Skeletal muscle tissue (tissue), 4 donors: Measurements from ENCODE around the gene RHOV. TPM values are rescaled to one million over a fixed set of nuclear protein-coding genes. Genes with fewer than 3 reads are reported as not detected.

Experiments
- H3K27ac ChIP-seq: one replicate; pipeline ENCODE4 v1.7.0; 2013; ENCODE audit warnings: mild to moderate bottlenecking, low read depth, low read length, inconsistent platforms
- H3K27me3 ChIP-seq, 3 donors: one replicate each; pipeline ENCODE4 v1.7.0; 2013; ENCODE audit warnings: low read length in 3 of 3; ENCODE audit not compliant: control insufficient read depth in 3 of 3, insufficient read depth in 3 of 3
- H3K36me3 ChIP-seq, 3 donors: one replicate each; pipeline ENCODE4 v1.7.0; 2013; ENCODE audit warnings: low read length in 3 of 3; ENCODE audit not compliant: control insufficient read depth in 3 of 3, insufficient read depth in 3 of 3
- H3K4me1 ChIP-seq, 3 donors: one replicate each; pipeline ENCODE4 v1.7.0; 2013; ENCODE audit warnings: low read length in 3 of 3, mild to moderate bottlenecking in 3 of 3; ENCODE audit not compliant: control insufficient read depth in 3 of 3, insufficient read depth in 3 of 3
- H3K4me3 ChIP-seq, 3 donors: one replicate each; pipeline ENCODE4 v1.7.0; 2013; ENCODE audit warnings: low read length in 3 of 3
- H3K9ac ChIP-seq, 3 donors: one replicate each; pipeline ENCODE4 v1.7.0; 2013; ENCODE audit warnings: low read length in 3 of 3, mild to moderate bottlenecking in 3 of 3, moderate library complexity in 2 of 3, low read depth in 1 of 3
- H3K9me3 ChIP-seq, 3 donors: one replicate each; pipeline ENCODE4 v1.7.0; 2013; ENCODE audit warnings: low read length in 3 of 3; ENCODE audit not compliant: control insufficient read depth in 3 of 3
- total RNA-seq: library from RNA; depleted of rRNA; stranded (reverse); fragments of >200 nt; gene quantifications from one replicate; pipeline ENCODE4 v1.2.3, GENCODE V29; 2014
- donor health status: Osteomylitis.

RHOV gene
- total RNA-seq: 1.0 TPM

- peaks cover 13 to 24% (median 16%) of the 10 kb centered on the region in 3 donors for H3K27me3 ChIP-seq
- no peaks in the 10 kb centered on the region for H3K9me3 ChIP-seq
- H3K4me1 ChIP-seq: peaks cover 6 to 8% (median 7%) of the 10 kb centered on the region in 3 donors
- H3K36me3 ChIP-seq: no peaks in the 10 kb centered on the region
- H3K27ac ChIP-seq: no peak within 1 kb of the TSS
- H3K9ac ChIP-seq: peak within 1 kb of the TSS in 2 of 3 donors; percentile 27 to 32
- H3K4me3 ChIP-seq: peak within 1 kb of the TSS; percentile 24 to 66 (median 63)
These were observed at the start of gene RHOV for GRCh38 chr15:40873694-40874561. RHOV (minus strand) TSS chr15:40874234; CDS start chr15:40874139, 95 bp downstream.

GRCh38 chr15:40923551-40923950 is 49.5 kb upstream of the RHOV start:
- H3K27me3 ChIP-seq: peaks cover 22 to 31% (median 26%) of the 10 kb centered on the region in 3 donors
- peak overlapping the region; percentile 12 for H3K27ac ChIP-seq
- H3K4me3 ChIP-seq: no peak overlapping the region
- H3K4me1 ChIP-seq: peaks cover 24 to 41% (median 29%) of the 10 kb centered on the region in 3 donors
- no peaks in the 10 kb centered on the region for H3K9me3 ChIP-seq
- H3K9ac ChIP-seq: peak overlapping the region in 2 of 3 donors; percentile 33 to 50
- no peaks in the 10 kb centered on the region for H3K36me3 ChIP-seq

GRCh38 chr15:40922608-40923005 is 48.6 kb upstream of the RHOV start:
- H3K9ac ChIP-seq: peak overlapping the region in 1 of 3 donors; percentile 50
- H3K4me1 ChIP-seq: peaks cover 20 to 36% (median 28%) of the 10 kb centered on the region in 3 donors
- H3K36me3 ChIP-seq: no peaks in the 10 kb centered on the region
- H3K9me3 ChIP-seq: no peaks in the 10 kb centered on the region
- H3K27me3 ChIP-seq: peaks cover 19 to 27% (median 20%) of the 10 kb centered on the region in 3 donors
- no peak overlapping the region for H3K27ac ChIP-seq
- H3K4me3 ChIP-seq: no peak overlapping the region

- Histone ChIP-seq H3K4me3 (no peak overlapping the region), H3K27me3 (peaks cover 15 to 23% (median 18%) of the 10 kb centered on the region in 3 donors), H3K9me3 (no peaks in the 10 kb centered on the region), H3K4me1 (peaks cover 23 to 36% (median 26%) of the 10 kb centered on the region in 3 donors), H3K27ac (no peak overlapping the region), H3K36me3 (no peaks in the 10 kb centered on the region), H3K9ac (no peak overlapping the region)
These were observed 48.0 kb upstream of the RHOV start for GRCh38 chr15:40921949-40922607.

- H3K4me1 ChIP-seq: peaks cover 17 to 31% (median 19%) of the 10 kb centered on the region in 3 donors
- H3K9me3 ChIP-seq: no peaks in the 10 kb centered on the region
- H3K27ac ChIP-seq: peak overlapping the region; percentile 50
- peaks cover 0 to 5% (median 0%) of the 10 kb centered on the region in 3 donors for H3K27me3 ChIP-seq
- no peak overlapping the region for H3K4me3 ChIP-seq
- H3K9ac ChIP-seq: peak overlapping the region in 1 of 3 donors; percentile 45
- H3K36me3 ChIP-seq: no peaks in the 10 kb centered on the region
These were observed 44.9 kb upstream of the RHOV start for GRCh38 chr15:40918799-40919392.

- Histone ChIP-seq H3K9me3 (no peaks in the 10 kb centered on the region), H3K27ac (peak overlapping the region; percentile 50), H3K4me1 (peaks cover 11 to 25% (median 13%) of the 10 kb centered on the region in 3 donors), H3K9ac (peak overlapping the region in 1 of 3 donors; percentile 33), H3K4me3 (peak overlapping the region in 1 of 3 donors; percentile 22), H3K27me3 (peaks cover 0 to 5% (median 0%) of the 10 kb centered on the region in 3 donors), H3K36me3 (no peaks in the 10 kb centered on the region)
These were observed 44.2 kb upstream of the RHOV start for GRCh38 chr15:40918146-40918798.

- H3K9ac ChIP-seq: peak overlapping the region in 2 of 3 donors; percentile 6 to 40
- H3K4me3 ChIP-seq: no peak overlapping the region
- peaks cover 4 to 20% (median 7%) of the 10 kb centered on the region in 3 donors for H3K4me1 ChIP-seq
- H3K36me3 ChIP-seq: no peaks in the 10 kb centered on the region
- peak overlapping the region; percentile 50 for H3K27ac ChIP-seq
- H3K9me3 ChIP-seq: no peaks in the 10 kb centered on the region
- H3K27me3 ChIP-seq: peaks cover 0 to 5% (median 0%) of the 10 kb centered on the region in 3 donors
These were observed 43.6 kb upstream of the RHOV start for GRCh38 chr15:40917585-40917984.

GRCh38 chr15:40915679-40916078 is 41.6 kb upstream of the RHOV start:
- Histone ChIP-seq H3K4me1 (peaks cover 0 to 22% (median 6%) of the 10 kb centered on the region in 3 donors), H3K9me3 (no peaks in the 10 kb centered on the region), H3K27ac (no peak overlapping the region), H3K27me3 (peaks cover 0 to 5% (median 0%) of the 10 kb centered on the region in 3 donors), H3K36me3 (no peaks in the 10 kb centered on the region), H3K9ac (no peak overlapping the region), H3K4me3 (no peak overlapping the region)

GRCh38 chr15:40915116-40915661 is 41.2 kb upstream of the RHOV start:
- peaks cover 3 to 22% (median 6%) of the 10 kb centered on the region in 3 donors for H3K4me1 ChIP-seq
- no peak overlapping the region for H3K9ac ChIP-seq
- H3K9me3 ChIP-seq: no peaks in the 10 kb centered on the region
- H3K36me3 ChIP-seq: no peaks in the 10 kb centered on the region
- H3K27ac ChIP-seq: no peak overlapping the region
- H3K4me3 ChIP-seq: no peak overlapping the region
- peaks cover 0 to 5% (median 0%) of the 10 kb centered on the region in 3 donors for H3K27me3 ChIP-seq
